HG03196 (cell line): ENCODE measurements around the gene AGPS.

Experiments
- ATAC-seq: cut with Tn5 transposase; IDR thresholded peaks from one replicate; pipeline ENCODE4 v1.9.1; 2021; ENCODE audit not compliant: unreplicated experiment

Gene AGPS

DNA sequence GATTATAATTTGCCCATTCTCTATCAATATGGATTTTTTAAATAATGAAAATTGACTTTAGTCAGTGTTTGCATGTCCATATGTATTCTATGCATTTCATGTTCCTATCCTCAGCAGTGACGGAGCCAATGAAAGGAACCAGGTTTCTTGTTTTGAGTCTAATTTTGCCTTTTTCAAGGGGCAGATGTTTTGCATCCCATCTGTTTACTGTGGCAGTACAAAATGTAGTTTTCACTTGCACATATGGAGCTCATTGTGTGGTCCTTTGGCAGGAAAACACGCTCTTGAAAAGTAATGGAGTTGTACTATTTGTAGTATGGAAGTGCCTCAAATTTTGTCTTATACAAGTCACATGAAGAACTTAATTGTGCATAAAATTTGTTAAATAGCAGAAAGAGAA, 127.8 kb downstream of the AGPS start:
- no peak for ATAC-seq

DNA sequence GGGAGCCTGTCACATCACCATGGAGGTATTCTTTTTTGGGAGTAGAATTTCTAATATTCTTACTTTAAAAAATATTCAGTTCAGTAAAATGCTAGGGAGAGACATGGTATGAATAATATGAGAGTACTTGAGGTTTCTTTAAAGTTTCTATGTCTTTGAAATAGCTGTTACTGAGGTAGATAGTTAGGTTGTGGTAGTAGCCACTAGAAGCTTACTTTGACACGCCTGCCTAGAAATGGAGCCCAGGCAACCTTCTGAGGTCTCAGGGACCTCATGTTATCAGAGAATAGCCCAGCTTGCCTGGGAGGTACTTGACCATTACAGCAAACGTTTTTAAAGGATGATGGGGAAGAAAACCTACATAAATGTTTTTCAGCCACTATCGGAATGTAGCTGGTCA, 131.2 kb downstream of the AGPS start:
- ATAC-seq = no peak

DNA sequence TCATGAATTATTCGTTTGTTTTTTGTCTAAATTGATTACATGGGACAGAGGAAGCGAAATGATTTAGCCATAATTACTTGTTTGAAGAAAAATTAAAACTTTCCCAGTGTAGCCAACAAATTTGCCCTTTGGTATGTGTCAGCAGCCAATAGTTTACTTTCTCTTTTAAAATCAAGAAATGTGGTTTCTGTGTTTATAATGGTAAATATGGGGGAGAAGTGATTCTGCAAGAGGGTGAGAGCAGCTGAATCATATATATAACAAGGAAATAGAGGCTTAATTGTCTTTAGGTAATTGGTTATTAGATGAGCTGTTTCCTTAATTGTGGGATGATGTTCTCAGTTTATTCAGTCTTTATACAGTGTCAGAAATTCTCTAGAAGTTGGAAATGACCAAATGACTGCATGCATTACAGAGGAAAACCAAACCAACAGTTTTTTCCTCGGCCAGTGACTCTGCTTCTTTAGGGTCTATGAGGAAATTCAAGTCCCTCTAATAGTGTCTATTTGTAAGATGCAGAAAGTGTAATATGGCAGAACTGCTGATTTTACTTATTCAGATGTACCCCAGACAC, 132.9 kb downstream of the AGPS start:
- no peak for ATAC-seq

DNA sequence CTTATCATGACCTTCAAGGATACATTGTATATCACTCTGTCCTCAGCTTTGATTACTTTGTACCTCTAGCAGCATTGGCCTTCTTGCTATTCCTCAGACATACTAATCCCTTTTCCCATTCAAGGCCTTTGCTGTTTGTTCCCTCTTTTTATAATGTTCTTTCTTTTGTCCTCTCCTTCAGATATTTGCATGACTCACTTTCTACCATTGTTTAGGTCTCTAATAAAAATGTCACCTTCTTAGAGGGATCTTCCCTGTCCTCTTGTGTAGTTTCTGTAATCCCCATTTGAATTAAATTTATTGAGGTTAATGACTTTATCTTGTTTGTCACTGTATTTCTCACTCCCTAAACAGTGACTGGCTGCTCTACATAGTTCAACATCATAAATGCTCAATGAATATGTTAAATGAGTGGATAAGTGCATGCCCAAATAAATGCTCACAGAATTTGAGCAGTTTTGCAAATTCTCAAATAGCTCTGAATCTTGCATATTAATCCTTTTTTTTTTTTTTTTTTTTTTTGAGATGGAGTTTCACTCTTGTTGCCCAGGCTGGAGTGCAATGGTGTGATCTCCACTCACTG, 135.9 kb downstream of the AGPS start:
- ATAC-seq = no peak

DNA sequence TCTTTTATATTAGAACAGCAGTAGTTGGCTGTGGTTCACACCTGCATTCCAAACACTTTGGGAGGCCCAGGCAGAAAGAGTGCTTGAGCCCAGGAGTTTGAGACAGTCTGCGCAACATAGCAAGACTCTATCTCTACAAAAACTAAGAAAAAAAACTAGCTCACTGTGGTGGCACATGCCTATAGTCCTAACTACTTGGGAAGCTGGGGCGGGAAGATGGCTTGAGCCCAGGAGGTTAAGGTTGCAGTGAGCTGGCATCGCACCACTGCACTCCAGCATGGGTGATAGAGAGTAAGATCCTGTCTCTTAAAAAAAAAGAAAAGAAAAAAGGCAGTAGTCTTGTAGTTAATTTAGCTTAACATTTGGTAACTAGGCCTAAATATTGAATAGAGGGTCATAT, 136.6 kb downstream of the AGPS start:
- no peak for ATAC-seq

DNA sequence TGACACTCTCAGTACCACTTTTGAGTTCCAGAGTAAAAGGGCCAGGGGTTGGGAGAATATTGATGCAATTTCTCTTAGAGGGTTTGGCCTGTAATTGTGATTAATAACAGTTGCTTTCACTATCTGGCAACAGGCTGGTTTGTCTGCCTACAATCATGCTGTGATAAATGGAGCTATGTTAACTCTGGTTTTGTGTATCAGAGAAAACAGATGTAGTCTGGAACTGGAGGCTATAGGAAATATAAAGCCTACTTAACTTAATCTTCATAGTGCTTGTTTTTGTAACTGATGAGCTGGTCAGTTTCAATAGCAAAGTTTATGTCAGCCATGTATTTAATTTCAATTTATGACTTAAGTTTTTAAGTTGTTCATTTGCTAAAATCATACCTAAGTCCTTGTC, 138.0 kb downstream of the AGPS start:
- no peak for ATAC-seq

DNA sequence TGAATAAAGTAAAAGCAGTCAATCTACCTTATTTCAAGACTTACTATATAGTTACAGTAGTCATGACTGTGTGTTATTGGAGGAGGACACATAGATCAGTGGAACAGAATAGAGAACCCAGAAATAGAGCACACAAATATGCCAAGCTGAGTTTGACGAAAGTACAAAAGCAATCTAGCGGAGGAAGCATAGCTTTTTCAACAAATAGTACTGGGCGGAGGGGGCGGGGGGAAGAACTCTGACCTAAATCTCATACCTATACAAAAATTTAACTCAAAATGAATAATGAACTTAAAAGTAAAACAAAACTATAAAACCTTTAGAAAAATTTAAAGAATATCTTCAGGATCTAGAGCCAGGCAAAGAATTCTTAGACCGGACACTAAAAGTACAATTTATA, 139.1 kb downstream of the AGPS start:
- no peak for ATAC-seq

DNA sequence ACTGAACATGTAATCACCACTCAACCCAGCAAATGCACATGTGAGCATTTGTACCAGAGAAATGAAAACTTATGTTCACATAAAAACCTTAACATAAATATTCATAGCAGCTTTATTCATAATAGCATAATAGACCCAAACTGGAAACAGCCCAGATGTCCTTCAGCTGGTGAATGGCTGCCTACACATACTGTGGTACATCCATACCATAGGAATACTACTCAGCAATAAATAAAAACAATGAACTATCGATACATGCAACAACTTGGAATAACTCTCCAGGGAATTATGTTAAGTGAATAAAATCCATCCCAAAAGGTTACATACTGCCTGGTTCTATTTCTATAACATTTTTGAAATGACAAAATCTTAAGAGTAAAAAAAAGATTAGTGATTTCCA, 140.0 kb downstream of the AGPS start:
- ATAC-seq = no peak

DNA sequence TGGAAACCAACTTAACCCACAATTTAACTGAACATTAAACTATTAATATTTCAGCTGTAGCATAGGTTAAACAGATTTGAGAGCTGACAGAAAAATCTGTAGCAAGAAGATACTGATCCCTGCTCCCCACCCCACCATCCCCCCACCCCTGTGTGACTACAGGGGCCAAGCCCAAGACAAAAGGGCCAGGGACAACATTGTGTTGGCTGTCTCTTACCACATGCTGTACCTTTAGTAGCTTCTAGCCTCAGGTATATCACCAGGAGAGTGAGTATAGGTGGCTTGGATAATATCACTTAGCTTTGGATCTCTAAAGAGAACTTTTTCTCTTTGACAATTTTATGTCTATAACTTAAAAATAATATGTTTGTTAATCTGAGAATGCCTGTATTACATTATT, 140.7 kb downstream of the AGPS start:
- ATAC-seq = no peak

DNA sequence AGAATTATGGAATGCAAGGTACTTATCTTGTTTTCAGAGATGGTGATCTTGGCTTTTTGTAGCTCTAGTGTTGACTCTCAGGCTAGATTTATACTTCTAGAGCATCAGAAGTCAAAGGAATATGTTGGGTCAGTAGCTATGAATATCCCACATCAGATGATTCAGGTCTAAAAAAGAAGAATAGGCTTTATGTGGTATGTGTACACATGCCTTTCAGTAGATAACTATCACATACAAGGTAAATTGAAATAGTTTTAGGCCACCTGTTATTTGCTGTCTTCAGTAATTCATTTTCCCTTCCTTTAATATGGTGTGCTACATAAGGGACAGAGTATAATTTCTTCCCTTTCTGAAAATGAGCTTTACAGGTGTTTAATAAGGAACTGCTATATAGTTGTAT, 142.4 kb downstream of the AGPS start:
- ATAC-seq = no peak

DNA sequence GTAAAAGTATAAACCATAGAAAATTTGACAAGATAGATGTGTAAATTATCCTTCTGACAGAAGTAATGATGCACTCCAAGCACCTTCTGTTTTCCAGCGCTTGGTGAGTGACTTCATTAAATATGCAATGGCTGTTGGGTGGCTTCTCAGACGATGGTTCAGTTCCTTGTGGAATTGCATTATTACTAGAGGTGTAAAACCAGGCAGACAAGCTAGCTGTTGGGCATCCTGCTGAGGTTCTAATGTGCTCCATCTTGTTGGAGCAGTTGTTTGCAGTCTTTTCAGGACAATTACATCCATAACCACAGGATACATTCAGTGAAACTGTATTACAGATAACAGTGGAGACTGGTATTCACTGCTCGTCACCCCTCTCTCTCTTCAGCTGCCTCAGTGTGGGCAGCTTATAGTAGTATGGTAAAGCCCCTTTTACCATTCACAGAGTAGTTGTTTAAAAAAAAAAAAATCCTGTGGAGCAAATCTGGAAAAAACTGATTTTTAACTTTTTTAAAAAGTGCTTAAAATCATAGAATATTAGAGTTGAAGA, 143.5 kb downstream of the AGPS start:
- ATAC-seq = no peak

DNA sequence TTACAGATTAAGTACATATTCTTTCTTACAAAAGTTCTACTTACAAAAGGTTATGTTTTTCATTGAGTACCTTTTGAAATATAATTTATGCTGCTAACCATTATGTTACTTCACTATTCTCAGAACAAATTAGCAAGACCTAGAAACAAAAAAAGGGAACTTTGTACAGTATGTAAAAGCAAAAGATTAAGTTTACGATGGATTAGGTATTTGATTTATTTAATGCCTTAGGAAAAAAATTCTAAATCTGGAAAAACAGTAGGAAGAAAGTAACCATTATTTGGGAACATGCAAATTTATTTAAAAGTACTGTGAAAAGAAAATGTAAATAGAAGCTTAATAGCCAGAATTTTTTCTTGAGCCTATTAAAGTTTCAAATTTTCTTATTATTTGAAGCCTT, 144.6 kb downstream of the AGPS start:
- no peak for ATAC-seq

DNA sequence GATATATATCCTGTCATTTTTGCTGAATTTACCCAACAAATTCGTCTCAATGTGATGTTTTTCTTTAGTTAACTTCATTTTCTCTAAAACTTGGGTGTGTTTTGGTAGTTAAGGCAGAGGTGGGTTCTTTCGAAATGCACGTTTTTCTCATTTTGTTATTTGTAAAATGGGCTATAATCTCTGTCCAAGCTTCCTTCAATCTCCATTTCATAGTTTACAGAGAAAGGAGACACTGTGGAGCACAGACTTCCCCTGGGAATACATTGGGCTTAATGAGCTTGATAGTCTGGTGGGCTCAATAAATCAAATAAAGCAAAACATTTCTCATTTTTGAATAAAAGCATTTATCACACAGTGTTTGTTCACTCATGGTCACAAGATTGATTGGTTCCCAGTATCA, 145.1 kb downstream of the AGPS start:
- no peak for ATAC-seq

DNA sequence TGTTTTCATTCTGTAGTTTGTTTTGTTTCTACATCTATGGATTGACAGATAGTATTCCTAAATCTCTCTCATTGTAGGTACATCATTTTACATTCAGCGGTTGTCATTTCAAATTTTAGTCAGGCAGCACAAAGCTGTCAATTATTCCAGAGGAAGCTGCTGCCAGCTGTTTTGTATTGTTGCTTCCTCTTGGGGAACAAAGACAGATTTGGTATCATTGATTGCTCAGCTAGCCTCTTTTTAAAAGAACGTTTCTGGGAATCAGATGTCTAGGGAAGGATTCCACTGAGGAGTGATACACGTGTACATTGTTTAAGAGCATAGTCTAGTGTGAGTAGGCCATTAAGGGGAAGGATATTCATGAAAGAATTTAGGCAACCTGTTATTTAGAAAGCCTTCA, 145.8 kb downstream of the AGPS start:
- no peak for ATAC-seq

DNA sequence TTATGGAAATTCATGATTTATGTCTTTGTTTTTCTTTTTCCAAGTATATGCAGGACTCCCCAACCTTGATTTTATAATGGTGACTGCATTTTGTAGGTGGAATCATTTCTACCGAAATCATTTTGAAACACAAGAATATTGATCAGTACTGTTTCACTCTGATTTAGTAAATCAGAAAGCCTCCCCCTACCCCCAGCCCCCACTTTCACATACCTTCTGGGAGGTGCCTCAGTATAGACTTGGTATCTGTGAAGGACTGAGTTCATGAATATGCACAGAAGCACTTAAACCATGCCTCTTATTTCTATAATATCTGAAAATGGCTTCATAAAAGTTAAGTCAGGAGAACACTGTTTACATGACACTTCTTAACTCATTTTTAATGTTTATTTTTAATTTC, 147.7 kb downstream of the AGPS start:
- no peak for ATAC-seq

DNA sequence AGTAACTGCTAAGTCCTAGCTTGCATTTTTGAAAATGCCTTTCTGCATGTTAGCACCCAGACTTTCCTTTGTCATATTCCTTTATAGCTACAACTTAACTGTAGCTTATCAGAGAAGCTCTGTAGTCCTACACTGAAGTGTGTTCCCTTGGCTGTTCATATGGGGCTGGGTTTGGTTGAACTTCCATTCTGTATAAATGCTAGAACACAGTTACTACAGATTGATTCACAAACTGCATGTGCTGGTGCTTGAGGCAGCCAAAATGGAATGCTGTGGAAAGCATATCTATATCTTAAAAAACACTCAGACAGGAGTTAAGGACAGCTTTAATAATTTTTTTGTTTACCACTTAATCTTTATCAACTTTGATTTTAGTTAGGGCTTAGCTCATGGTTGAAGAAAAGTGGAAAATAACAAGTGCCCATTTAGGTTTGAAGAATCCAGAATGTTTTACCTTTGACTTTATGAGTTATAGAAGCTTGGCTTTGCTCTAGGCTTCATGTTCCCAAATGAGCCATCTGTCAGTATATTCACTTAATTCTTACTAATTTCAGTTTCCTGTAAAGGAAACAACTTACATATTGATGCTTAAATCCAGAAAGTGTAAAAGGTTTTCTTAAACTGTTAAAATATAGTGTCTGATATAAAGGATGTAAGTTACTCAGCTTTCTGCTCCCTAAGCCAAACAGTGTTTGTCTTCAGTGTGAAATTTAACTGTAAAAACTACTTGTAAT, 148.9 kb downstream of the AGPS start:
- no peak for ATAC-seq

DNA sequence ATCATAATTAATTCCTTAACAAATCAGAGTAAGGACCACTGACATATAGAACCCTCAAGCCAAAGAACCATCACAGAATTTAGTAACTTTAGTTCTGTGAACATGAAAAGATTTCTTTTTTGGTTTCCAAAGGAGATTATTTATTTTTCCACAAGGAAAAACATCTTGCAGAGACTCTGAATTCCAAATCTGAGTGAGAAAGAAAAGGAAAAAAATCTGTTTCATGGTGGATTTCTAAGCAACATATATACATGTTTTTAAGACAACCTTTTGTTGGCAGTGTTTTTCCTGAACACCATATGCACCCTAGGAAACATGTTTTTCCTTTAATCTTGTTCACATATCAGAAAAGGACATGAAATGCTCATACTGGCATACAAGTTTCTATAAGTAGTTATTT, 149.8 kb downstream of the AGPS start:
- no peak for ATAC-seq

DNA sequence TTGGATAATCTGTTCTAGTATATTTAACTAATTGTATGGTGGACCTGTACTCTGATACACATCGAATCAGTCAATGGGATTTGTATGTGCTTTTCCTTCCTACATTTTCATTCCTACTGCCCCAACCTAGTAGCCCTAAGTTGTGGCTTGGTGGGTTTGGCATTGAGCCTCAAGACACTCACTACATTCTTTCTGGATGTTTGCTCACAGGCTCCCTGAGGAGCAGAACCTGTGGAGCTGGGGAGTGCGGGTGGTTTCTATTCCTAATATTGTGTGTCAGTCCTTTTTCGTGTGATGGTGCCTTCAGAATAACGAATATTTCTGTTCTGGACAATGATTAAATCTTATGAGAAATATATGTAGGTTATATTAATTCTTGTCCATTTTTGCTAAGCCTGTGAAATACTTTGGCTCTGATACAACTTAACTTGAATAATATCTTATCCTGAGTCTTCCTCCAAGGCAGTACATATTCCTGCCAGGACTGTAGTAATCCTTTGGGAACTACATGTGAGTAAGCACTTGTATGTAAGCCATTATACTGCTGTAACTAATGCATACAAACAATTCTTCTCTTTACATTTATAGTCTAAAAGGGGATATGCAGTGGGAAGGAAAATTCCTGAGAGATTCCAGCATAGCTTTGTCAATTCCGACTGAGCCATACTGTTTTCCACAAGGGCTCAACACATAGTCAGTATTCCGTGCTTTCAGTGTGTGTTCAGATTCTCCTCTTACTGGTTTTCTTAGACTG, 150.6 kb downstream of the AGPS start:
- no peak for ATAC-seq

DNA sequence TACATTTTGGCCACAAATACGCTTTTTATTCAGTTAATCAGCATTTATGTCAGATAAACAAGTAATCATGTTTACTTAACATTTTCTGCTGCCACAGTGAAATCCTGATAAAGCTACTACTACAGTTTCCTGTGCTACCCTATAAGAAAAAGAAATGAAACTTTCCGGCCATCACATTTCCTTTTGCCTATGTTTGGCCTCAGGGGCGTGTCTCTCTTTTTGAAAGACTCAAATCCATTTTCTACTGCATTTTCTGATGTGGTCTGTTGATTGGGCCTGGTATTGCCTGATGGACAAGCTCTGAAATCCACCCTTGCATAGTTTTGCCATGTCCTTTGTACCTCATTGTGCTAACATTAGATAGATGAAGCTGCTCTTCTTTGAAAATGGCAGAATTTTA, 152.6 kb downstream of the AGPS start:
- ATAC-seq = no peak

DNA sequence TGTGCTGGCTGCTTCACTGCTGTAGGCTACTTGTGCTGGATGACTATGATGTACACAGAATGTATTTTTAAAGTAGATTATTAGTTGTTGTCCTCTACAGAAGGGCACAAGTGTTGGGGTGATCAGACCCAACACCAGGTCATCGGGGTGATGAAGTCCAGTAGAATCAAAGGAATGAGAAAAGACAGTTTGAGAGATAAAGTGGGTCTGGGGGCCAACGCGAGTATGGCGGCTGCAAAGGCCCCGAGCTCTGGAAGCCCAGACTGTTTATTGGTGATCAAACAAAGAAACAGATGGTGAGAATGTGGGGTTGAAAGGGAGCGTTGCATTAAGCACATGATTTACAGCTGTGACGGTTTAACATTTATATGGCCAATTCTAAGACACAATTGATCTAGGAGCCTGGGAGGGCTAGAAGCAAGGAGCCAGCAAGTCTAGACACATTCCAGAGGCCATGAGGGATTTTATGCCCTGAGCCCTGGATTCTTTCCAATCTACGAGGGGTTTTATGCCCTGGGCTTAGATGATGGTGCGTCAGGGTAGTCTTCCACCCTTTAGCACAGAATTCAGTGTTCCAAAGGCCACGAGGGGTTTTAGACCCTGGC, 153.5 kb downstream of the AGPS start:
- ATAC-seq = no peak

DNA sequence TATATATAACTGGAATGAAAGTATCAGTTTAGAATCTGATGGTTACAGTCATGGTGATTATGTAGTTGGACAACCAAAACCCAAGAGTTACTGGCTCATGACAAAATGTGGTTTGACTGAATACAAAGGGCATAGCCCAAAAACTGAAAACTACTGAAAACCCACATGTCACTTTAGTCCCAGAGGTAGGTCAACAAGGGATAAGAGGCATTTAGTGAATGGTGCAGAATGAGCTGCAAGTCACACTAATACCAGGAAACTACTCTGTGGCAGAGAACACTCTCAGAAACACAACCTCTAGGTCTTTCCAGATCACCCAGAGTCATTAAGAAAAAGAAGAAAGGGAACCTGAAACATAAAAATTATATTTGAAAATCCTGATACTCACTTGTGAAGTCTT, 154.5 kb downstream of the AGPS start:
- ATAC-seq = peak; percentile 90
